Astrocyte (in vitro differentiated cells and primary cell): ENCODE results near the gene ZNF891. TPM values are rescaled to one million over a fixed set of nuclear protein-coding genes. Genes with fewer than 3 reads are reported as not detected.

Experiments
- DNase-seq: peaks from one replicate; pipeline ENCODE4 v3.0.0-alpha.2; 2010; ENCODE audit warnings: low read depth
- FAIRE-seq: peaks from 2 replicates; lab custom pipeline; 2011; peaks lifted over from hg19 to GRCh38; lab: Jason Lieb, UNC
- H2AFZ ChIP-seq: 2 replicates; pipeline ENCODE4 v1.6.0; 2012; ENCODE audit warnings: low read depth, low read length, inconsistent platforms
- H3K27ac ChIP-seq: 2 replicates; pipeline ENCODE4 v1.5.1; 2011; ENCODE audit warnings: low read depth, low read length, inconsistent platforms
- H3K27me3 ChIP-seq: 2 replicates; pipeline ENCODE4 v1.6.0; 2011; ENCODE audit warnings: low read length, inconsistent platforms; ENCODE audit not compliant: insufficient read depth
- H3K36me3 ChIP-seq: 2 replicates; pipeline ENCODE4 v1.5.1; 2011; ENCODE audit warnings: low read length, inconsistent platforms; ENCODE audit not compliant: insufficient read depth
- H3K4me1 ChIP-seq: 2 replicates; pipeline ENCODE4 v1.5.1; 2011; ENCODE audit warnings: low read length, inconsistent platforms; ENCODE audit not compliant: insufficient read depth
- H3K4me2 ChIP-seq: 2 replicates; pipeline ENCODE4 v1.6.0; 2012; ENCODE audit warnings: low read length, inconsistent platforms
- H3K4me3 ChIP-seq: 2 replicates; pipeline ENCODE4 v1.5.1; 2011; ENCODE audit warnings: low read depth, mild to moderate bottlenecking, low read length, inconsistent platforms; ENCODE audit not compliant: insufficient read depth
- H3K79me2 ChIP-seq: 2 replicates; pipeline ENCODE4 v1.6.0; 2012; ENCODE audit warnings: mild to moderate bottlenecking, low read length, inconsistent platforms; ENCODE audit not compliant: insufficient read depth
- H3K9ac ChIP-seq: 2 replicates; pipeline ENCODE4 v1.6.0; 2012; ENCODE audit warnings: mild to moderate bottlenecking, low read length, inconsistent platforms
- H3K9me3 ChIP-seq: 2 replicates; pipeline ENCODE4 v1.5.1; 2012; ENCODE audit warnings: low read depth, mild to moderate bottlenecking, low read length, inconsistent platforms; ENCODE audit not compliant: insufficient read depth
- H4K20me1 ChIP-seq: 2 replicates; pipeline ENCODE4 v1.6.0; 2012; ENCODE audit warnings: low read length, inconsistent platforms; ENCODE audit not compliant: insufficient read depth
- H3K27ac Mint-ChIP-seq: one replicate; pipeline ENCODE4 v1.8.0; 2021; ENCODE audit warnings: mild to moderate bottlenecking, mixed read lengths; ENCODE audit not compliant: unreplicated experiment
- H3K27me3 Mint-ChIP-seq: one replicate; pipeline ENCODE4 v1.8.0; 2021; ENCODE audit warnings: low read depth, mixed read lengths; ENCODE audit not compliant: unreplicated experiment
- H3K36me3 Mint-ChIP-seq: one replicate; pipeline ENCODE4 v1.8.0; 2021; ENCODE audit warnings: low read depth, mixed read lengths; ENCODE audit not compliant: unreplicated experiment
- H3K4me1 Mint-ChIP-seq: one replicate; pipeline ENCODE4 v1.8.0; 2021; ENCODE audit warnings: low read depth, mixed read lengths; ENCODE audit not compliant: unreplicated experiment
- H3K4me3 Mint-ChIP-seq: one replicate; pipeline ENCODE4 v1.8.0; 2021; ENCODE audit warnings: mild to moderate bottlenecking, moderate library complexity, mixed read lengths; ENCODE audit not compliant: unreplicated experiment
- H3K9me3 Mint-ChIP-seq: one replicate; pipeline ENCODE4 v1.8.0; 2021; ENCODE audit warnings: mild to moderate bottlenecking, mixed read lengths; ENCODE audit not compliant: unreplicated experiment
- EZH2 ChIP-seq: IDR thresholded peaks from 2 replicates; pipeline ENCODE4 v1.6.1; 2012; ENCODE audit warnings: mild to moderate bottlenecking, low read length, inconsistent platforms; ENCODE audit not compliant: insufficient read depth
- total RNA-seq: library from RNA; stranded (reverse); gene quantifications from 2 replicates; pipeline ENCODE4 v1.2.1, GENCODE V29; 2021
- TF ChIP-seq, protein P1 (sequence below): IDR thresholded peaks from 2 replicates; pipeline ENCODE4 v1.5.1; 2011; ENCODE audit warnings: low read depth, mild to moderate bottlenecking, inconsistent platforms, low read length, moderate library complexity; ENCODE audit not compliant: insufficient read depth

Gene ZNF891
- total RNA-seq, 1 donor from 2014 or later = 1.2 TPM

DNA sequence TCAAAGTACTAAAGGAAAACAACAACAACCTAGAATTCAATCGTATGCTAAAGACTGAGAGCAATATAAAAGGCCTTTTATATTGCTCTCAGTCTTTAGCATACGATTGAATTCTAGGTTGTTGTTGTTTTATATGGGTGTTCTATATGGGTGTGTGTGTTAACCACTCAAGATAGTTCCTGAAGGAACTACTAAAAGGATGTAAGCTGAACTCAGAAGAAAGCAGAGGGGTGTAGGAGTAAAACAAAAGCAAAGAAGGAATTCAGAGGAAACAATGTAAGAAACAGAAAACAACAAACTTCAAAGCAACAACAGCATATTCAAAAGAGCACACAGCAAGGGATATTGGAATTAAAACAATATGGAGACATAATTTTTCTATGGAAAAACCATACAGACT is 5.4 kb downstream of the ZNF891 start:
- TF ChIP-seq, protein P1, sequence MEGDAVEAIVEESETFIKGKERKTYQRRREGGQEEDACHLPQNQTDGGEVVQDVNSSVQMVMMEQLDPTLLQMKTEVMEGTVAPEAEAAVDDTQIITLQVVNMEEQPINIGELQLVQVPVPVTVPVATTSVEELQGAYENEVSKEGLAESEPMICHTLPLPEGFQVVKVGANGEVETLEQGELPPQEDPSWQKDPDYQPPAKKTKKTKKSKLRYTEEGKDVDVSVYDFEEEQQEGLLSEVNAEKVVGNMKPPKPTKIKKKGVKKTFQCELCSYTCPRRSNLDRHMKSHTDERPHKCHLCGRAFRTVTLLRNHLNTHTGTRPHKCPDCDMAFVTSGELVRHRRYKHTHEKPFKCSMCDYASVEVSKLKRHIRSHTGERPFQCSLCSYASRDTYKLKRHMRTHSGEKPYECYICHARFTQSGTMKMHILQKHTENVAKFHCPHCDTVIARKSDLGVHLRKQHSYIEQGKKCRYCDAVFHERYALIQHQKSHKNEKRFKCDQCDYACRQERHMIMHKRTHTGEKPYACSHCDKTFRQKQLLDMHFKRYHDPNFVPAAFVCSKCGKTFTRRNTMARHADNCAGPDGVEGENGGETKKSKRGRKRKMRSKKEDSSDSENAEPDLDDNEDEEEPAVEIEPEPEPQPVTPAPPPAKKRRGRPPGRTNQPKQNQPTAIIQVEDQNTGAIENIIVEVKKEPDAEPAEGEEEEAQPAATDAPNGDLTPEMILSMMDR = no peak
- TF ChIP-seq EZH2 = no peak
- no peak overlapping the region for H3K4me2 ChIP-seq
- H3K4me1 ChIP-seq = no peaks in the 10 kb centered on the region
- peaks cover 65% of the 10 kb centered on the region for H3K36me3 Mint-ChIP-seq
- H4K20me1 ChIP-seq = no peaks in the 10 kb centered on the region
- H3K27me3 Mint-ChIP-seq = no peaks in the 10 kb centered on the region
- no peak overlapping the region for H3K27ac Mint-ChIP-seq
- H3K36me3 ChIP-seq = peaks cover 12% of the 10 kb centered on the region
- peaks cover 76% of the 10 kb centered on the region for H3K9me3 Mint-ChIP-seq
- H3K9ac ChIP-seq = no peak overlapping the region
- no peaks in the 10 kb centered on the region for H3K27me3 ChIP-seq
- no peak for FAIRE-seq
- H2AFZ ChIP-seq = no peak overlapping the region
- H3K79me2 ChIP-seq = peaks cover 7% of the 10 kb centered on the region
- H3K27ac ChIP-seq = no peak overlapping the region
- DNase-seq = no peak
- no peak overlapping the region for H3K4me3 Mint-ChIP-seq
- no peaks in the 10 kb centered on the region for H3K4me1 Mint-ChIP-seq
- no peak overlapping the region for H3K4me3 ChIP-seq
- peaks cover 51% of the 10 kb centered on the region for H3K9me3 ChIP-seq

DNA sequence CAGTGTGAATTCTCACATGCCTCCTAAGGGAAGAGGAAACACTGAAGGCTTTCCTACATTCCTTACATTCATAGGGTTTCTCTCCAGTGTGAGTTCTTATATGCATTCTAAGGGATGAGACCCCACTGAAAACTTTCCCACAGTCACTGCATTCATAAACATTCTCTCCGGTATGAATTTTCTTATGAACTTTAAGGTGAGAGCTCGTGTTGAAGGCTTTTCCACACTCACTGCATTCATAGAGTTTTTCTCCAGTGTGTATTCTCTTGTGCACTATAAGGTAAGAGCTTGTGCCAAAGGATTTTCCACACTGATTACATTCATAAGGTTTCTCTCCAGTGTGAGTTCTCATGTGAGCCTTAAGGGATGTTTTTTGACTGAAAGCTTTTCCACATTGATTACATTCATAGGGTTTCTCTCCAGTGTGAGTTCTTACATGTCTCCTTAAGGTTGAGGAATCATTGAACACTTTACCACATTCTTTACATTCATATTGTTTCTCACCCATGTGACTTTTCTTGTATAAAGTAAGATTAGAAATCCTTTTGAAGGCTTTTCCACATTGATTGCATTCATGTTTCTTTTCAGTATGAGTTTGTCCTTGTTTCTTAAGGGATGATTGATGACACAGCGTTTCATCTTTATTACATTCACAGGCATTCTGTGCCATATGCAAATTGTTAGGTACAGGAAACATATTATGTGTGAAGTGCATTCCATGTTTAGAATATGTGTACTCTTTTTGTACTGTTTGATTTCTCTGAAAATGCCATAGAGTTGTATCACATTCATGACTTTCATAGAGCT is 9.5 kb downstream of the ZNF891 start:
- no peak overlapping the region for H3K4me3 Mint-ChIP-seq

More for the DNA sequence above, 9.5 kb downstream of the ZNF891 start:
- Histone ChIP-seq H3K27me3 (no peaks in the 10 kb centered on the region), H3K27ac (no peak overlapping the region), H3K4me3 (no peak overlapping the region), H2AFZ (no peak overlapping the region), H3K4me2 (no peak overlapping the region), H3K4me1 (no peaks in the 10 kb centered on the region), H3K9me3 (peaks cover 66% of the 10 kb centered on the region), H4K20me1 (no peaks in the 10 kb centered on the region), H3K36me3 (peaks cover 12% of the 10 kb centered on the region), H3K9ac (no peak overlapping the region), H3K79me2 (peaks cover 3% of the 10 kb centered on the region)
- TF ChIP-seq EZH2 = no peak
- TF ChIP-seq, protein P1 = no peak
- Mint-ChIP-seq H3K27me3 (no peaks in the 10 kb centered on the region), H3K36me3 (peaks cover 73% of the 10 kb centered on the region), H3K9me3 (peaks cover 81% of the 10 kb centered on the region), H3K4me1 (no peaks in the 10 kb centered on the region), H3K27ac (no peak overlapping the region)
- FAIRE-seq (peak; percentile 23), DNase-seq (no peak)
